GM19099 (cell line): ENCODE results near the gene CFAP65.

ENCODE experiments used
- POLR2A ChIP-seq: IDR thresholded peaks from 3 replicates; pipeline ENCODE4 v1.6.1; 2011; ENCODE audit warnings: low read depth; ENCODE audit not compliant: insufficient read length; ENCODE audit errors: extremely low read depth

Gene CFAP65

GRCh38 chr2:219076253-219076652 is 34.9 kb upstream of the CFAP65 start:
- TF ChIP-seq POLR2A, result no peak

GRCh38 chr2:219073413-219074129 is 32.3 kb upstream of the CFAP65 start:
- no peak for TF ChIP-seq POLR2A

GRCh38 chr2:219072741-219073250 is 31.5 kb upstream of the CFAP65 start:
- no peak for TF ChIP-seq POLR2A

- no peak for TF ChIP-seq POLR2A
These were observed 30.0 kb upstream of the CFAP65 start for GRCh38 chr2:219071131-219071816.

GRCh38 chr2:219065484-219065883 is 24.2 kb upstream of the CFAP65 start:
- TF ChIP-seq POLR2A, result no peak

GRCh38 chr2:219062081-219062480 is 20.8 kb upstream of the CFAP65 start:
- no peak for TF ChIP-seq POLR2A

GRCh38 chr2:219060821-219061791 is 19.8 kb upstream of the CFAP65 start, which contains the start of gene IHH:
IHH (minus strand) TSS chr2:219060921; CDS start chr2:219060467, 454 bp downstream.
- no peak for TF ChIP-seq POLR2A

- TF ChIP-seq POLR2A, result no peak
These were observed 18.7 kb upstream of the CFAP65 start for GRCh38 chr2:219059725-219060682.

GRCh38 chr2:219059375-219059724 is 18.0 kb upstream of the CFAP65 start:
- no peak for TF ChIP-seq POLR2A

GRCh38 chr2:219058541-219059374 is 17.4 kb upstream of the CFAP65 start:
- TF ChIP-seq POLR2A, result no peak

- no peak for TF ChIP-seq POLR2A
These were observed 16.6 kb upstream of the CFAP65 start for GRCh38 chr2:219057709-219058540.

GRCh38 chr2:219056896-219057708 is 15.8 kb upstream of the CFAP65 start:
- no peak for TF ChIP-seq POLR2A
